ENCODE measurements around the gene CNN2. TPM values are rescaled to one million over a fixed set of nuclear protein-coding genes. Genes with fewer than 3 reads are reported as not detected.

CNN2 gene
- total RNA-seq, 3 donors from 2014 or later (not counting 1 experiment from before 2014, with no cell fraction given), result 163 to 276 (median 179) TPM

DNA sequence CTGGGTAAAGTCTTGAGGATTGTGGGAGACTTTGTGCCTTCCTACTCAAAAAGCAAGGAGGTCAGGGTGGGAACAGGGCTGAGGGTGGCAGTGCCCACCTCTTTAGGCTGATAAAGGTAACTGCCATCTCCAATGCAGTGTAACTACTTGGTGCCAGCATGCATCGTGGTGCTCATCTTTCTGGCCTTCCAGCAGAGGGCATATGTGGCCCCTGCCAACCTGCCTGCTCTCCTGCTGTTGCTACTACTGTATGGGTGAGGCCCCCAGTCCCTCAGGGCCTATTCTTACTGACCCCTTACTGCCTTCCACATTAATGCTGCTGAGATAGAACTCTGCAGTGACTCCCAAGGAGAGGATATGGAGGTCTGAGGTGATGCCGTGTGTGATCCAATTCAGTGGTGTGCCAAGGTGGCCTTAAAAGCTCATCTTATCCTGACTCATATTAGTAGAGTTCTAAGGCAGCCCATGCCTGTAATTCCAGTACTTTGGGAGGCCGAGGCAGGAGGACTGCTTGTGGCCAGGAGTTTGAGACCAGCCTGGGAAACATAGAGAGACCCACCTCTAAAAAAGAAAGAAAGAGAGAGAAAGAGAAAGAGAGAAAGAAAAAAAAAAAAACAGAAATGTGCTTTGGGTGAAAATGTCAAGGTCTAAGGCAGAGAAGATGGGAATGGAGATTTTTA, 30.9 kb downstream of the CNN2 start:
- ATAC-seq, result peak; percentile 53 to 91 (median 85)
- Histone ChIP-seq H3K27me3 (ENCODE audit: control insufficient read depth, insufficient read depth, low read length) (no peaks in the 10 kb centered on the region), H3K4me1 (ENCODE audit: control insufficient read depth, insufficient read depth, low read length) (peaks cover 8% of the 10 kb centered on the region), H3K27ac (ENCODE audit: low read length) (no peak overlapping the region), H3K9me3 (ENCODE audit: control insufficient read depth, insufficient read depth, low read length) (peaks cover 27% of the 10 kb centered on the region), H3K4me3 (ENCODE audit: low read length) (no peak overlapping the region), H3K36me3 (ENCODE audit: control insufficient read depth, insufficient read depth, low read length) (peaks cover 30% of the 10 kb centered on the region)
- Mint-ChIP-seq H3K27ac (peak overlapping the region; percentile 54 to 71), H3K9me3 (no peaks in the 10 kb centered on the region), H3K4me1 (peaks cover 14 to 17% of the 10 kb centered on the region in 2 donors), H3K36me3 (no peaks in the 10 kb centered on the region), H3K27me3 (ENCODE audit: low read depth in 2 of 2) (no peaks in the 10 kb centered on the region), H3K4me3 (no peak overlapping the region)
- peak in 1 of 2 donors; percentile 77 for DNase-seq
- 28% methylated on average over 2 of the region's 3 CpGs for WGBS (ENCODE audit: insufficient coverage)
- TF ChIP-seq, protein P1, sequence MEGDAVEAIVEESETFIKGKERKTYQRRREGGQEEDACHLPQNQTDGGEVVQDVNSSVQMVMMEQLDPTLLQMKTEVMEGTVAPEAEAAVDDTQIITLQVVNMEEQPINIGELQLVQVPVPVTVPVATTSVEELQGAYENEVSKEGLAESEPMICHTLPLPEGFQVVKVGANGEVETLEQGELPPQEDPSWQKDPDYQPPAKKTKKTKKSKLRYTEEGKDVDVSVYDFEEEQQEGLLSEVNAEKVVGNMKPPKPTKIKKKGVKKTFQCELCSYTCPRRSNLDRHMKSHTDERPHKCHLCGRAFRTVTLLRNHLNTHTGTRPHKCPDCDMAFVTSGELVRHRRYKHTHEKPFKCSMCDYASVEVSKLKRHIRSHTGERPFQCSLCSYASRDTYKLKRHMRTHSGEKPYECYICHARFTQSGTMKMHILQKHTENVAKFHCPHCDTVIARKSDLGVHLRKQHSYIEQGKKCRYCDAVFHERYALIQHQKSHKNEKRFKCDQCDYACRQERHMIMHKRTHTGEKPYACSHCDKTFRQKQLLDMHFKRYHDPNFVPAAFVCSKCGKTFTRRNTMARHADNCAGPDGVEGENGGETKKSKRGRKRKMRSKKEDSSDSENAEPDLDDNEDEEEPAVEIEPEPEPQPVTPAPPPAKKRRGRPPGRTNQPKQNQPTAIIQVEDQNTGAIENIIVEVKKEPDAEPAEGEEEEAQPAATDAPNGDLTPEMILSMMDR (IDR thresholded peaks at IDR 0.05), result peak; percentile 18
- intact Hi-C loops (cut with micrococcal nuclease), result loop anchor here (5.0 kb wide), 1 partner anchor 135 kb away; no protein-coding TSS in a partner anchor

DNA sequence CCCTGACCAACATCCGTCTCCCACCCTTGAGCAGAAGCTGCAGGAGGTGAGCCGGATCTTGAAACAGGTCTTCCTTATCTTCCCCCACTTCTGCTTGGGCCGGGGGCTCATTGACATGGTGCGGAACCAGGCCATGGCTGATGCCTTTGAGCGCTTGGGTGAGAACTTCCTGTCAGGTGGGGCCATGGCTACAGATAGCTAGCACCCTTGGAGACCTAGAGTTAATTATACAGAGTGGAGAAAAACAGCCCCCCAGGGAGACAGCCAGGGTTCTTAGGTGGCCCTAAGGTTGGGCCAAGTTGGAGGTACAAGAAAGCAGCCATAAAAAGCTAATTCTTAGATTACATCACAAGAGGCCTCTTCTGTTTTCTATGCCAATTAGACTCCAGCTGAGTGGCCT, 31.7 kb downstream of the CNN2 start:
- Mint-ChIP-seq H3K4me1 (peaks cover 14 to 18% of the 10 kb centered on the region in 2 donors), H3K4me3 (no peak overlapping the region), H3K27me3 (ENCODE audit: low read depth in 2 of 2) (no peaks in the 10 kb centered on the region), H3K9me3 (no peaks in the 10 kb centered on the region), H3K36me3 (no peaks in the 10 kb centered on the region), H3K27ac (peak overlapping the region in 1 of 2 donors; percentile 54)
- H3K4me1 ChIP-seq (ENCODE audit: control insufficient read depth, insufficient read depth, low read length), result peaks cover 10% of the 10 kb centered on the region
- TF ChIP-seq, protein P1 (IDR thresholded peaks at IDR 0.05), result no peak
- no peak overlapping the region for H3K4me3 ChIP-seq (ENCODE audit: low read length)
- 68% methylated on average over 5 of the region's 5 CpGs for WGBS (ENCODE audit: insufficient coverage)
- peaks cover 27% of the 10 kb centered on the region for H3K9me3 ChIP-seq (ENCODE audit: control insufficient read depth, insufficient read depth, low read length)
- no peak for ATAC-seq
- H3K27me3 ChIP-seq (ENCODE audit: control insufficient read depth, insufficient read depth, low read length), result no peaks in the 10 kb centered on the region
- peak in 1 of 2 donors; percentile 51 for DNase-seq
- peaks cover 30% of the 10 kb centered on the region for H3K36me3 ChIP-seq (ENCODE audit: control insufficient read depth, insufficient read depth, low read length)
- intact Hi-C loops (cut with micrococcal nuclease), result loop anchor here (5.0 kb wide), 1 partner anchor 134 kb away; no protein-coding TSS in a partner anchor
- H3K27ac ChIP-seq (ENCODE audit: low read length), result no peak overlapping the region

DNA sequence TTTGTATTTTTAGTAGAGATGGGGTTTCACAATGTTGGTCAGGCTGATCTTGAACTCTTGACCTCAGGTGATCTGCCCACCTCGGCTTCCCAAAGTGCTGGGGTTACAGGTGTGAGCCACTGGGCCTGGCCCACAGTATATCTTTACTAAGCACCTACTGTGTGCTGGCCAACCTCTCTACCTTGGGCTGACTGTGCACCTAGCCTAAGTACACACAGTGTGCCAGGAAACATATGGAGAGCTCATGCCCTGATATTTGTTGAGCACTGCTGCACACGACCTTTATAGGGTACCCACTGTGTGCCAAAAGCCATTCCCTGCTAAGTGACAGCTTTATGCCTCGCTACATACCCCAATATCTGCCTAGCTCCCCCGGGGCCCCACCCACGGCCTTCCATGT, 34.3 kb downstream of the CNN2 start:
- Mint-ChIP-seq H3K4me3 (no peak overlapping the region), H3K9me3 (no peaks in the 10 kb centered on the region)
- 85% methylated on average over 5 of the region's 5 CpGs for WGBS (ENCODE audit: insufficient coverage)

More for the DNA sequence above, 34.3 kb downstream of the CNN2 start:
- Histone ChIP-seq H3K9me3 (ENCODE audit: control insufficient read depth, insufficient read depth, low read length) (peaks cover 27% of the 10 kb centered on the region), H3K27me3 (ENCODE audit: control insufficient read depth, insufficient read depth, low read length) (no peaks in the 10 kb centered on the region), H3K27ac (ENCODE audit: low read length) (no peak overlapping the region), H3K4me3 (ENCODE audit: low read length) (no peak overlapping the region), H3K4me1 (ENCODE audit: control insufficient read depth, insufficient read depth, low read length) (peaks cover 33% of the 10 kb centered on the region), H3K36me3 (ENCODE audit: control insufficient read depth, insufficient read depth, low read length) (peaks cover 22% of the 10 kb centered on the region)
- Mint-ChIP-seq H3K36me3 (no peaks in the 10 kb centered on the region), H3K27ac (no peak overlapping the region), H3K27me3 (ENCODE audit: low read depth in 2 of 2) (no peaks in the 10 kb centered on the region), H3K4me1 (peaks cover 20 to 44% of the 10 kb centered on the region in 2 donors)
- TF ChIP-seq, protein P1 (IDR thresholded peaks at IDR 0.05), result no peak
- intact Hi-C loops (cut with micrococcal nuclease), result no loop called here
- ATAC-seq (no peak), DNase-seq (no peak)

Data from natural killer cell (primary cell).